SK-N-SH treated with all-trans-retinoic acid at 6 μM for 48 hours (cell line): Measurements from ENCODE around the gene TOM1L1.

ENCODE experiments used
- ATAC-seq: fragments of 200-7000 bp; cut with Tn5 transposase; 3 replicates; pipeline ENCODE4 v1.9.1; 2020; ENCODE audit warnings: mild to moderate bottlenecking, moderate library complexity
- ARNTL ChIP-seq: fragments of 450-650 bp; formaldehyde crosslinking; IDR thresholded peaks from 2 replicates; pipeline ENCODE4 v1.5.0; 2020; ENCODE audit warnings: low read depth, mild to moderate bottlenecking, moderate library complexity, borderline replicate concordance
- BACH2 ChIP-seq: fragments of 250-450 bp; sonication (Bioruptor Pico); IDR thresholded peaks from 2 replicates; pipeline ENCODE4 v1.9.0; 2021; ENCODE audit warnings: mild to moderate bottlenecking, borderline replicate concordance
- CREB5 ChIP-seq: fragments of 250-450 bp; sonication (Bioruptor Pico); IDR thresholded peaks from 2 replicates; pipeline ENCODE4 v1.5.1; 2020; ENCODE audit warnings: low read depth, mild to moderate bottlenecking, moderate library complexity
- CSDC2 ChIP-seq: fragments of 250-450 bp; sonication (Bioruptor Pico); IDR thresholded peaks from 2 replicates; pipeline ENCODE4 v1.5.0; 2020; ENCODE audit warnings: mild to moderate bottlenecking, moderate library complexity
- CSRNP3 ChIP-seq: fragments of 250-450 bp; sonication (Bioruptor Pico); IDR thresholded peaks from 2 replicates; pipeline ENCODE4 v1.5.1; 2021; ENCODE audit warnings: mild to moderate bottlenecking, moderate library complexity
- ESRRG ChIP-seq: fragments of 250-450 bp; sonication (Bioruptor Pico); IDR thresholded peaks from 2 replicates; pipeline ENCODE4 v1.6.1; 2021; ENCODE audit warnings: mild to moderate bottlenecking
- GLIS3 ChIP-seq: fragments of 250-450 bp; sonication (Bioruptor Pico); IDR thresholded peaks from 2 replicates; pipeline ENCODE4 v1.5.0; 2020; ENCODE audit warnings: mild to moderate bottlenecking, moderate library complexity
- ISL1 ChIP-seq: fragments of 250-450 bp; sonication (Bioruptor Pico); IDR thresholded peaks from 2 replicates; pipeline ENCODE4 v2.1.2; 2022; ENCODE audit warnings: mild to moderate bottlenecking, moderate library complexity
- OSR1 ChIP-seq: fragments of 250-450 bp; sonication (Bioruptor Pico); IDR thresholded peaks from 2 replicates; pipeline ENCODE4 v1.8.0; 2022; ENCODE audit warnings: moderate library complexity, mild to moderate bottlenecking, inconsistent platforms
- PATZ1 ChIP-seq: fragments of 250-450 bp; sonication (Bioruptor Pico); IDR thresholded peaks from 2 replicates; pipeline ENCODE4 v1.8.0; 2020; ENCODE audit warnings: mild to moderate bottlenecking, moderate library complexity, borderline replicate concordance
- POU6F1 ChIP-seq: fragments of 250-450 bp; sonication (Bioruptor Pico); IDR thresholded peaks from 2 replicates; pipeline ENCODE4 v1.8.0; 2021; ENCODE audit warnings: low read depth, mild to moderate bottlenecking, moderate library complexity, borderline replicate concordance
- SNAI2 ChIP-seq: fragments of 250-450 bp; sonication (Bioruptor Pico); IDR thresholded peaks from 2 replicates; pipeline ENCODE4 v1.5.0; 2020; ENCODE audit warnings: mild to moderate bottlenecking, moderate library complexity
- TCF4 ChIP-seq: fragments of 250-450 bp; sonication (Bioruptor Pico); IDR thresholded peaks from 2 replicates; pipeline ENCODE4 v1.8.0; 2021; ENCODE audit warnings: mild to moderate bottlenecking, moderate library complexity, borderline replicate concordance
- TOX ChIP-seq: fragments of 250-450 bp; sonication (Bioruptor Pico); IDR thresholded peaks from 2 replicates; pipeline ENCODE4 v1.8.0; 2021; ENCODE audit warnings: mild to moderate bottlenecking, moderate library complexity, borderline replicate concordance
- TSHZ2 ChIP-seq: fragments of 250-450 bp; sonication (Bioruptor Pico); IDR thresholded peaks from 2 replicates; pipeline ENCODE4 v1.5.0; 2020; ENCODE audit warnings: mild to moderate bottlenecking, moderate library complexity
- ZC3H10 ChIP-seq: fragments of 250-450 bp; sonication (Bioruptor Pico); IDR thresholded peaks from 2 replicates; pipeline ENCODE4 v1.5.1; 2021; ENCODE audit warnings: mild to moderate bottlenecking, moderate library complexity
- ZFP3 ChIP-seq: fragments of 250-450 bp; sonication (Bioruptor Pico); IDR thresholded peaks from 2 replicates; pipeline ENCODE4 v1.5.0; 2020; ENCODE audit warnings: mild to moderate bottlenecking, moderate library complexity
- ZFP30 ChIP-seq: fragments of 450-650 bp; formaldehyde crosslinking; IDR thresholded peaks from 2 replicates; pipeline ENCODE4 v1.5.0; 2022; ENCODE audit warnings: mild to moderate bottlenecking, moderate library complexity
- ZNF70 ChIP-seq: fragments of 450-650 bp; formaldehyde crosslinking; IDR thresholded peaks from 2 replicates; pipeline ENCODE4 v1.5.0; 2020; ENCODE audit warnings: mild to moderate bottlenecking, moderate library complexity

The TOM1L1 gene

GRCh38 chr17:54882371-54882770, 18.3 kb upstream of the TOM1L1 start:
- no peak for ATAC-seq
- TF ChIP-seq ZNF70 (CRISPR knock-in tag), result no peak
- TF ChIP-seq ZFP30 (CRISPR knock-in tag), result no peak
- TF ChIP-seq CREB5, result no peak
- no peak for TF ChIP-seq ARNTL (CRISPR knock-in tag)
- TF ChIP-seq PATZ1, result no peak
- TF ChIP-seq GLIS3 (CRISPR knock-in tag), result no peak
- no peak for TF ChIP-seq OSR1 (CRISPR knock-in tag)
- TF ChIP-seq CSDC2 (CRISPR knock-in tag), result no peak
- no peak for TF ChIP-seq POU6F1 (CRISPR knock-in tag)
- no peak for TF ChIP-seq SNAI2 (CRISPR knock-in tag)
- no peak for TF ChIP-seq TSHZ2
- no peak for TF ChIP-seq TCF4 (CRISPR knock-in tag)
- no peak for TF ChIP-seq ZFP3 (CRISPR knock-in tag)
- no peak for TF ChIP-seq CSRNP3 (CRISPR knock-in tag)
- no peak for TF ChIP-seq TOX (CRISPR knock-in tag)
- no peak for TF ChIP-seq BACH2 (CRISPR knock-in tag)
- TF ChIP-seq ESRRG (CRISPR knock-in tag), result no peak

- no peak for TF ChIP-seq ISL1 (CRISPR knock-in tag)
- no peak for TF ChIP-seq CSRNP3 (CRISPR knock-in tag)
- TF ChIP-seq ARNTL (CRISPR knock-in tag), result no peak
- no peak for TF ChIP-seq TSHZ2
- no peak for TF ChIP-seq ZC3H10 (CRISPR knock-in tag)
- TF ChIP-seq OSR1 (CRISPR knock-in tag), result no peak
- TF ChIP-seq, all 23 proteins: peak for 0
- no peak for ATAC-seq
Observed at GRCh38 chr17:54882950-54883349, 17.7 kb upstream of the TOM1L1 start.
